H9 (cell line): ENCODE data around the gene GSG1L. TPM values are rescaled to one million over a fixed set of nuclear protein-coding genes. Genes with fewer than 3 reads are reported as not detected.

Experiments
- DNase-seq: peaks from one replicate; pipeline ENCODE4 v3.0.0-alpha.2; 2017
- H2AFZ ChIP-seq: one replicate; pipeline ENCODE4 v1.6.1; 2013; ENCODE audit warnings: mild to moderate bottlenecking, low read length, control low read depth, moderate library complexity
- H2AK5ac ChIP-seq: 2 replicates; pipeline ENCODE4 v1.6.1; 2013; ENCODE audit warnings: low read length, control low read depth, mixed read lengths; ENCODE audit not compliant: insufficient read length
- H2BK120ac ChIP-seq: one replicate; pipeline ENCODE4 v1.6.1; 2013; ENCODE audit warnings: low read depth, mild to moderate bottlenecking, low read length, control low read depth, inconsistent platforms; ENCODE audit not compliant: poor library complexity, severe bottlenecking
- H2BK12ac ChIP-seq: 2 replicates; pipeline ENCODE4 v1.6.1; 2013; ENCODE audit warnings: low read length, control low read depth, mixed read lengths, low read depth; ENCODE audit not compliant: insufficient read length
- H2BK15ac ChIP-seq: 2 replicates; pipeline ENCODE4 v1.6.1; 2013; ENCODE audit warnings: low read depth, low read length, control low read depth
- H2BK20ac ChIP-seq: one replicate; pipeline ENCODE4 v1.6.1; 2013; ENCODE audit warnings: low read depth, mild to moderate bottlenecking, low read length, control low read depth, inconsistent platforms; ENCODE audit not compliant: poor library complexity, severe bottlenecking
- H2BK5ac ChIP-seq: 2 replicates; pipeline ENCODE4 v1.6.1; 2013; ENCODE audit warnings: low read length, control low read depth, mixed read lengths; ENCODE audit not compliant: insufficient read length
- H3K14ac ChIP-seq: 2 replicates; pipeline ENCODE4 v1.6.1; 2013; ENCODE audit warnings: low read length, control low read depth; ENCODE audit not compliant: insufficient read depth
- H3K18ac ChIP-seq: 2 replicates; pipeline ENCODE4 v1.6.1; 2013; ENCODE audit warnings: low read depth, mild to moderate bottlenecking, mixed read lengths, low read length, control low read depth; ENCODE audit not compliant: insufficient read length
- H3K23ac ChIP-seq: 2 replicates; pipeline ENCODE4 v1.6.1; 2013; ENCODE audit warnings: low read length, control low read depth, mixed read lengths, low read depth; ENCODE audit not compliant: insufficient read length
- H3K23me2 ChIP-seq: 2 replicates; pipeline ENCODE4 v1.6.1; 2013; ENCODE audit warnings: low read depth, mild to moderate bottlenecking, mixed read lengths, low read length, control low read depth; ENCODE audit not compliant: insufficient read length, poor library complexity, severe bottlenecking
- H3K27ac ChIP-seq: 2 replicates; pipeline ENCODE4 v1.5.1; 2013; ENCODE audit warnings: low read length, control low read depth, mixed read lengths, low read depth; ENCODE audit not compliant: insufficient read length
- H3K27me3 ChIP-seq: 2 replicates; pipeline ENCODE4 v1.6.1; 2013; ENCODE audit warnings: low read length, control low read depth, inconsistent platforms; ENCODE audit not compliant: insufficient read depth
- H3K4ac ChIP-seq: 2 replicates; pipeline ENCODE4 v1.6.1; 2013; ENCODE audit warnings: low read depth, mild to moderate bottlenecking, control low read depth, inconsistent platforms, low read length, moderate library complexity
- H3K4me1 ChIP-seq: 2 replicates; pipeline ENCODE4 v1.6.1; 2013; ENCODE audit warnings: low read length, control low read depth, inconsistent platforms; ENCODE audit not compliant: insufficient read depth
- H3K4me2 ChIP-seq: 2 replicates; pipeline ENCODE4 v1.6.1; 2013; ENCODE audit warnings: low read length, control low read depth, mixed read lengths; ENCODE audit not compliant: insufficient read length, insufficient read depth
- H3K56ac ChIP-seq: 2 replicates; pipeline ENCODE4 v1.6.1; 2013; ENCODE audit warnings: low read depth, mild to moderate bottlenecking, mixed read lengths, low read length, control low read depth; ENCODE audit not compliant: insufficient read length
- H3K79me1 ChIP-seq: 2 replicates; pipeline ENCODE4 v1.6.1; 2013; ENCODE audit warnings: low read depth, mild to moderate bottlenecking, moderate library complexity, low read length, control low read depth, inconsistent platforms; ENCODE audit not compliant: insufficient read depth, poor library complexity, severe bottlenecking
- H3K79me2 ChIP-seq: 2 replicates; pipeline ENCODE4 v1.6.1; 2013; ENCODE audit warnings: low read length, control low read depth, inconsistent platforms; ENCODE audit not compliant: insufficient read depth
- H3K9ac ChIP-seq: 2 replicates; pipeline ENCODE4 v1.6.1; 2013; ENCODE audit warnings: low read length, control low read depth, mixed read lengths; ENCODE audit not compliant: insufficient read length; ENCODE audit errors: extremely low read depth
- H3K9me3 ChIP-seq: one replicate; pipeline ENCODE4 v1.6.1; 2013; ENCODE audit warnings: low read depth, low read length, inconsistent platforms; ENCODE audit not compliant: control insufficient read depth
- H3T11ph ChIP-seq: one replicate; pipeline ENCODE4 v1.6.1; 2013; ENCODE audit warnings: mild to moderate bottlenecking, low read length, control low read depth, inconsistent platforms
- H4K20me1 ChIP-seq: one replicate; pipeline ENCODE4 v1.6.1; 2013; ENCODE audit not compliant: control insufficient read depth, insufficient read length, insufficient read depth
- H4K5ac ChIP-seq: 2 replicates; pipeline ENCODE4 v1.6.1; 2013; ENCODE audit warnings: low read depth, mild to moderate bottlenecking, mixed read lengths, low read length, control low read depth; ENCODE audit not compliant: insufficient read length
- H4K8ac ChIP-seq: replicated peaks from 2 replicates; pipeline ENCODE4 v1.6.1; 2013; ENCODE audit warnings: low read length, control low read depth, mixed read lengths, low read depth; ENCODE audit not compliant: insufficient read length
- H4K91ac ChIP-seq: 2 replicates; pipeline ENCODE4 v1.6.1; 2013; ENCODE audit warnings: low read depth, mild to moderate bottlenecking, moderate library complexity, mixed read lengths, low read length, control low read depth; ENCODE audit not compliant: insufficient read length
- H3K27ac Mint-ChIP-seq, 3 experiments: 2 replicates in 2 of 3; 3 replicates in 1 of 3; pipeline ENCODE4 v1.8.0; 2020 to 2021; ENCODE audit warnings: mixed read lengths in 3 of 3, mild to moderate bottlenecking in 1 of 3, moderate library complexity in 1 of 3
- H3K27me3 Mint-ChIP-seq: 2 replicates; pipeline ENCODE4 v1.8.0; 2021; ENCODE audit warnings: low read depth, mild to moderate bottlenecking, moderate library complexity, mixed read lengths
- H3K36me3 Mint-ChIP-seq, 3 experiments: 2 replicates in 2 of 3; 3 replicates in 1 of 3; pipeline ENCODE4 v1.8.0; 2020 to 2021; ENCODE audit warnings: low read depth in 3 of 3, mixed read lengths in 3 of 3; ENCODE audit not compliant: insufficient read depth in 1 of 3
- H3K4me1 Mint-ChIP-seq, 2 experiments: 2 replicates each; pipeline ENCODE4 v1.8.0; 2020; ENCODE audit warnings: mixed read lengths in 2 of 2
- H3K4me3 Mint-ChIP-seq, 2 experiments: 2 replicates in 1 of 2; 3 replicates in 1 of 2; pipeline ENCODE4 v1.8.0; 2020 to 2021; ENCODE audit warnings: mild to moderate bottlenecking in 2 of 2, mixed read lengths in 2 of 2, moderate library complexity in 1 of 2
- H3K9me3 Mint-ChIP-seq, 2 experiments: 2 replicates in 1 of 2; 3 replicates in 1 of 2; pipeline ENCODE4 v1.8.0; 2020; ENCODE audit warnings: mild to moderate bottlenecking in 2 of 2, mixed read lengths in 2 of 2, moderate library complexity in 1 of 2
- CTCF ChIP-seq: fragments of 200-600 bp; sonication (generic); conservative IDR thresholded peaks from 3 replicates; pipeline ENCODE4 v1.8.0; 2021; ENCODE audit warnings: antibody characterized with exemption, mild to moderate bottlenecking
- WGBS: extraction: QIAGEN DNeasy Blood & Tissue Kit; methylation state at CpG from one replicate; pipeline ENCODE4 v1.1.7; 2013; ENCODE audit warnings: missing lambda C conversion rate, low lambda C conversion rate, mixed read lengths; ENCODE audit not compliant: insufficient read length; ENCODE audit errors: extremely low coverage; 5-methylcytosine and 5-hydroxymethylcytosine counted together
- total RNA-seq: library from RNA; stranded (reverse); gene quantifications from 2 replicates; pipeline ENCODE4 v1.2.1, GENCODE V29; 2021

GSG1L gene
- total RNA-seq, 1 experiment from 2014 or later, result 0.35 TPM

DNA sequence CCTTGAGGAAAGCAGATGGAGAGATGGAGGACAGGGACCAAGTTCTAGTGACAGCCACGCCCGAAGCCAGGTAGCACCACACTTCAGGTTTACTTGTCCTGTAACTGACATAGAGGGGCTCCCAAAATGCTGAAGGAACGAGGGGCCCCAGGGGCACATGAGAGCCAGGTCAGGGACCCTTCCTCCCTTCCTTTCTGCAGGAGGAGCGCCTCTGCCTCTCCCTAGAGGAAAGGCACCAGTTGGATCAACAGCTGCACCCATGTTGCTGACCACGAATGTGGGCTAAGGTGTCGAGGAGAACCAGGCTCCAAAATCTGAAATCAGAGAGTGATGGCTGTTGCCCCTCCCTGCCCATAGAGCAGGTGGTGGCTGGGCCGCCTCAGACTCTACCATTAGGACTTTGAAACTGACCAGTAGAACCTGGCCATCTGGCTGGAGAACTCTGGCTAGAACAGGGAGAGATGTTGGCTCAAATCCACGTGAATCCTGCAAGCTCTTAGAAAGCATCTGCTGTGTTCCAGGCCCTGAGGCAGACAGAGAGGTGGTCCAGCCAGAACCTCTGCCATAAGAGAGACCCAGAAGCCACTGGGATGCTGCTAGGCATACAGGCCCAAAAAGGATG is 294.8 kb downstream of the GSG1L start:
- no peaks in the 10 kb centered on the region for H3K4me1 ChIP-seq
- no peak overlapping the region for H3K18ac ChIP-seq
- no peaks in the 10 kb centered on the region for H3K79me2 ChIP-seq
- no peaks in the 10 kb centered on the region for H3K9me3 ChIP-seq
- H3K56ac ChIP-seq, result no peak overlapping the region
- H4K91ac ChIP-seq, result no peak overlapping the region
- H4K8ac ChIP-seq, result no peak overlapping the region
- H3K9me3 Mint-ChIP-seq, result peaks cover 9 to 12% of the 10 kb centered on the region in 2 experiments; a peak in 3 of 5 replicates
- no peak overlapping the region for H3K27ac ChIP-seq
- H2BK20ac ChIP-seq, result no peak overlapping the region
- peaks cover 16 to 18% (median 17%) of the 10 kb centered on the region in 3 experiments; a peak in 6 of 7 replicates for H3K36me3 Mint-ChIP-seq
- no peak overlapping the region for H2BK12ac ChIP-seq
- no peak overlapping the region for H3K4me3 Mint-ChIP-seq
- no peak overlapping the region for H4K5ac ChIP-seq
- no peak overlapping the region for H3K14ac ChIP-seq
- no peak overlapping the region for H2AK5ac ChIP-seq
- H3K9ac ChIP-seq, result no peak overlapping the region
- no peaks in the 10 kb centered on the region for H3K23me2 ChIP-seq
- H3K4me2 ChIP-seq, result no peak overlapping the region
- DNase-seq, result no peak
- H2BK120ac ChIP-seq, result no peak overlapping the region
- H3K4me1 Mint-ChIP-seq, result no peaks in the 10 kb centered on the region
- H2BK15ac ChIP-seq, result no peak overlapping the region
- peak overlapping the region in 1 of 3 experiments; percentile 57; a peak in 1 of 7 replicates for H3K27ac Mint-ChIP-seq
- H3K27me3 ChIP-seq, result no peaks in the 10 kb centered on the region
- H3K4ac ChIP-seq, result no peak overlapping the region
- H3K23ac ChIP-seq, result no peak overlapping the region
- no peak overlapping the region for H3T11ph ChIP-seq
- H2AFZ ChIP-seq, result no peak overlapping the region
- H3K79me1 ChIP-seq, result no peaks in the 10 kb centered on the region
- no peaks in the 10 kb centered on the region; the same call in 1 of the 2 replicates for H3K27me3 Mint-ChIP-seq
- H4K20me1 ChIP-seq, result no peaks in the 10 kb centered on the region
- no CpG with 5 or more reads among the region's 8 CpGs for WGBS
- TF ChIP-seq CTCF, result no peak
- no peak overlapping the region for H2BK5ac ChIP-seq
